ENCODE data around the gene HOXB7. TPM values are rescaled to one million over a fixed set of nuclear protein-coding genes. Genes with fewer than 3 reads are reported as not detected.

Gene HOXB7
- total RNA-seq, 1 donor from 2014 or later, result 0.49 TPM

GRCh38 chr17:48591255-48592056 lies 19.4 kb downstream of the HOXB7 start:
- Mint-ChIP-seq H3K27ac (no peak overlapping the region), H3K27me3 (ENCODE audit: insufficient read depth) (peaks cover 70% of the 10 kb centered on the region), H3K36me3 (ENCODE audit: low read depth) (peaks cover 7% of the 10 kb centered on the region), H3K9me3 (no peaks in the 10 kb centered on the region), H3K4me3 (no peak overlapping the region), H3K4me1 (ENCODE audit: low read depth) (peaks cover 58% of the 10 kb centered on the region)
- intact Hi-C loops (cut with micrococcal nuclease), result loop anchor here (2.0 to 10.0 kb wide), 3 partner anchors 285 to 457 kb away; no protein-coding TSS in a partner anchor
- DNase-seq (ENCODE audit: low spot score), result no peak

- DNase-seq (ENCODE audit: low spot score), result no peak
- peaks cover 62% of the 10 kb centered on the region for H3K4me1 Mint-ChIP-seq (ENCODE audit: low read depth)
- peaks cover 68% of the 10 kb centered on the region for H3K27me3 Mint-ChIP-seq (ENCODE audit: insufficient read depth)
- peak overlapping the region; percentile 40 for H3K27ac Mint-ChIP-seq
- no peaks in the 10 kb centered on the region for H3K9me3 Mint-ChIP-seq
- intact Hi-C loops (cut with micrococcal nuclease), result loop anchor here (10.0 kb wide), 1 partner anchor 456 kb away; no protein-coding TSS in a partner anchor
- H3K4me3 Mint-ChIP-seq, result no peak overlapping the region
- peaks cover 5% of the 10 kb centered on the region for H3K36me3 Mint-ChIP-seq (ENCODE audit: low read depth)
These were observed 20.1 kb downstream of the HOXB7 start for GRCh38 chr17:48590607-48591161.

- intact Hi-C loops (cut with micrococcal nuclease), result loop anchor here (10.0 kb wide), 1 partner anchor 455 kb away; no protein-coding TSS in a partner anchor
- Mint-ChIP-seq H3K9me3 (no peaks in the 10 kb centered on the region), H3K4me3 (no peak within 1 kb of the TSS)
These were observed 20.8 kb downstream of the HOXB7 start, which contains the start of gene HOXB3 for GRCh38 chr17:48589831-48590606. Gene HOXB3 (minus strand): TSS chr17:48590241. CDS start chr17:48552474, 37,767 bp downstream.

GRCh38 chr17:48589060-48589830 lies 21.6 kb downstream of the HOXB7 start:
- no peaks in the 10 kb centered on the region for H3K9me3 Mint-ChIP-seq

More at GRCh38 chr17:48589831-48590606, 20.8 kb downstream of the HOXB7 start, which contains the start of gene HOXB3:
- H3K27me3 Mint-ChIP-seq (ENCODE audit: insufficient read depth), result peaks cover 65% of the 10 kb centered on the region
- H3K36me3 Mint-ChIP-seq (ENCODE audit: low read depth), result peaks cover 5% of the 10 kb centered on the region
- H3K4me1 Mint-ChIP-seq (ENCODE audit: low read depth), result peaks cover 64% of the 10 kb centered on the region
- no peak for DNase-seq (ENCODE audit: low spot score)
- peak within 1 kb of the TSS; percentile 40 for H3K27ac Mint-ChIP-seq

GRCh38 chr17:48588528-48588927 lies 22.3 kb downstream of the HOXB7 start:
- Mint-ChIP-seq H3K9me3 (no peaks in the 10 kb centered on the region), H3K4me3 (no peak overlapping the region), H3K4me1 (ENCODE audit: low read depth) (peaks cover 70% of the 10 kb centered on the region), H3K27me3 (ENCODE audit: insufficient read depth) (peaks cover 68% of the 10 kb centered on the region), H3K27ac (no peak overlapping the region), H3K36me3 (ENCODE audit: low read depth) (peaks cover 5% of the 10 kb centered on the region)
- no peak for DNase-seq (ENCODE audit: low spot score)
- intact Hi-C loops (cut with micrococcal nuclease), result no loop called here

More at GRCh38 chr17:48589060-48589830, 21.6 kb downstream of the HOXB7 start:
- H3K4me3 Mint-ChIP-seq, result no peak overlapping the region
- H3K27me3 Mint-ChIP-seq (ENCODE audit: insufficient read depth), result peaks cover 63% of the 10 kb centered on the region
- peaks cover 5% of the 10 kb centered on the region for H3K36me3 Mint-ChIP-seq (ENCODE audit: low read depth)
- intact Hi-C loops (cut with micrococcal nuclease), result no loop called here
- DNase-seq (ENCODE audit: low spot score), result no peak
- peaks cover 71% of the 10 kb centered on the region for H3K4me1 Mint-ChIP-seq (ENCODE audit: low read depth)
- H3K27ac Mint-ChIP-seq, result no peak overlapping the region

- Mint-ChIP-seq H3K27ac (no peak overlapping the region), H3K4me3 (no peak overlapping the region), H3K27me3 (ENCODE audit: insufficient read depth) (peaks cover 71% of the 10 kb centered on the region), H3K4me1 (ENCODE audit: low read depth) (peaks cover 70% of the 10 kb centered on the region), H3K36me3 (ENCODE audit: low read depth) (peaks cover 8% of the 10 kb centered on the region), H3K9me3 (no peaks in the 10 kb centered on the region)
- no peak for DNase-seq (ENCODE audit: low spot score)
- intact Hi-C loops (cut with micrococcal nuclease), result no loop called here
These were observed 22.8 kb downstream of the HOXB7 start for GRCh38 chr17:48588074-48588415.

GRCh38 chr17:48587276-48588073 lies 23.3 kb downstream of the HOXB7 start:
- H3K27me3 Mint-ChIP-seq (ENCODE audit: insufficient read depth), result peaks cover 71% of the 10 kb centered on the region
- no peak for DNase-seq (ENCODE audit: low spot score)
- H3K36me3 Mint-ChIP-seq (ENCODE audit: low read depth), result peaks cover 8% of the 10 kb centered on the region
- H3K4me3 Mint-ChIP-seq, result no peak overlapping the region
- no peaks in the 10 kb centered on the region for H3K9me3 Mint-ChIP-seq
- H3K4me1 Mint-ChIP-seq (ENCODE audit: low read depth), result peaks cover 70% of the 10 kb centered on the region
- no peak overlapping the region for H3K27ac Mint-ChIP-seq
- intact Hi-C loops (cut with micrococcal nuclease), result no loop called here

GRCh38 chr17:48586355-48587258 lies 24.2 kb downstream of the HOXB7 start:
- Mint-ChIP-seq H3K9me3 (no peaks in the 10 kb centered on the region), H3K4me3 (peak overlapping the region; percentile 85), H3K27ac (peak overlapping the region; percentile 73), H3K27me3 (ENCODE audit: insufficient read depth) (peaks cover 69% of the 10 kb centered on the region), H3K36me3 (ENCODE audit: low read depth) (peaks cover 8% of the 10 kb centered on the region), H3K4me1 (ENCODE audit: low read depth) (peaks cover 73% of the 10 kb centered on the region)
- no peak for DNase-seq (ENCODE audit: low spot score)
- intact Hi-C loops (cut with micrococcal nuclease), result no loop called here

- intact Hi-C loops (cut with micrococcal nuclease), result no loop called here
- no peak for DNase-seq (ENCODE audit: low spot score)
- Mint-ChIP-seq H3K36me3 (ENCODE audit: low read depth) (peaks cover 7% of the 10 kb centered on the region), H3K27ac (no peak overlapping the region), H3K27me3 (ENCODE audit: insufficient read depth) (peaks cover 67% of the 10 kb centered on the region), H3K4me3 (peak overlapping the region; percentile 19), H3K4me1 (ENCODE audit: low read depth) (peaks cover 90% of the 10 kb centered on the region), H3K9me3 (no peaks in the 10 kb centered on the region)
These were observed 26.5 kb downstream of the HOXB7 start for GRCh38 chr17:48584223-48584741.

- Mint-ChIP-seq H3K27ac (peak overlapping the region; percentile 16), H3K27me3 (ENCODE audit: insufficient read depth) (peaks cover 68% of the 10 kb centered on the region), H3K9me3 (no peaks in the 10 kb centered on the region), H3K4me3 (peak overlapping the region; percentile 19), H3K4me1 (ENCODE audit: low read depth) (peaks cover 93% of the 10 kb centered on the region), H3K36me3 (ENCODE audit: low read depth) (peaks cover 7% of the 10 kb centered on the region)
- intact Hi-C loops (cut with micrococcal nuclease), result no loop called here
- no peak for DNase-seq (ENCODE audit: low spot score)
These were observed 27.1 kb downstream of the HOXB7 start for GRCh38 chr17:48583708-48584222.

- peaks cover 64% of the 10 kb centered on the region for H3K27me3 Mint-ChIP-seq (ENCODE audit: insufficient read depth)
- DNase-seq (ENCODE audit: low spot score), result no peak
- peak overlapping the region; percentile 67 for H3K4me3 Mint-ChIP-seq
- peak overlapping the region; percentile 59 for H3K27ac Mint-ChIP-seq
- no peaks in the 10 kb centered on the region for H3K9me3 Mint-ChIP-seq
- H3K4me1 Mint-ChIP-seq (ENCODE audit: low read depth), result peaks cover 85% of the 10 kb centered on the region
- intact Hi-C loops (cut with micrococcal nuclease), result no loop called here
- H3K36me3 Mint-ChIP-seq (ENCODE audit: low read depth), result peaks cover 7% of the 10 kb centered on the region
These were observed 28.1 kb downstream of the HOXB7 start for GRCh38 chr17:48582750-48583069.

All from activated T-helper 1 cell treated with anti-CD3 and anti-CD28 coated beads, Interleukin-12 subunit alpha, Interleukin-12 subunit beta, Interleukin-2, Interleukin-4 antibody, amounts not matched to agents 30 ng/mL and 10 ng/mL and 1 ng/mL, durations not matched to agents 14 hours and 24 hours and 36 hours (primary cell).